HepG2 (cell line): ENCODE data around the gene NCBP2L. TPM values are rescaled to one million over a fixed set of nuclear protein-coding genes. Genes with fewer than 3 reads are reported as not detected.

Experiments
- DDIT3 ChIP-seq: sonication (generic); formaldehyde crosslinking; IDR thresholded peaks from 2 replicates; pipeline ENCODE4 v1.4.0; 2020; ENCODE audit warnings: mild to moderate bottlenecking, missing genetic modification reagents
- EHMT2 ChIP-seq: fragments of 200-600 bp; sonication (generic); IDR thresholded peaks from 2 replicates; pipeline ENCODE4 v1.7.0; 2017; ENCODE audit warnings: antibody characterized with exemption, low read depth, low read length, borderline replicate concordance
- MAFK ChIP-seq, 2 experiments: IDR thresholded peaks in 1 of 2; conservative IDR thresholded peaks in 1 of 2; 2 replicates each; pipeline ENCODE4 v1.6.1; 2011; ENCODE audit warnings: improper control_type of control experiment in 2 of 2, low read length in 2 of 2
- ONECUT2 ChIP-seq: sonication (generic); formaldehyde crosslinking; IDR thresholded peaks from 2 replicates; pipeline ENCODE4 v1.4.0; 2020; ENCODE audit warnings: missing genetic modification reagents
- PTBP1 ChIP-seq: fragments of 200-400 bp; formaldehyde crosslinking; IDR thresholded peaks from 2 replicates; pipeline ENCODE4 v1.6.1; 2018; ENCODE audit warnings: low read length, low read depth; ENCODE audit not compliant: poor library complexity, severe bottlenecking
- WIZ ChIP-seq: sonication (generic); formaldehyde crosslinking; IDR thresholded peaks from 2 replicates; pipeline ENCODE4 v1.5.1; 2020; ENCODE audit warnings: mild to moderate bottlenecking, missing genetic modification reagents
- ZFP90 ChIP-seq: sonication (generic); formaldehyde crosslinking; IDR thresholded peaks from 2 replicates; pipeline ENCODE4 v1.8.0; 2022; ENCODE audit warnings: missing genetic modification reagents, mild to moderate bottlenecking, inconsistent platforms, borderline replicate concordance
- ZNF605 ChIP-seq: sonication (generic); formaldehyde crosslinking; IDR thresholded peaks from 2 replicates; pipeline ENCODE4 v1.8.0; 2022; ENCODE audit warnings: mild to moderate bottlenecking, missing genetic modification reagents
- ZNF687 ChIP-seq: sonication (generic); formaldehyde crosslinking; IDR thresholded peaks from 2 replicates; pipeline ENCODE4 v1.5.1; 2020; ENCODE audit warnings: mild to moderate bottlenecking, missing genetic modification reagents, moderate library complexity
- ZSCAN30 ChIP-seq: sonication (generic); formaldehyde crosslinking; IDR thresholded peaks from 2 replicates; pipeline ENCODE4 v1.5.0; 2020; ENCODE audit warnings: mild to moderate bottlenecking, missing genetic modification reagents
- ZZZ3 ChIP-seq: sonication (generic); formaldehyde crosslinking; IDR thresholded peaks from 2 replicates; pipeline ENCODE4 v1.4.0; 2020; ENCODE audit warnings: missing genetic modification reagents, mild to moderate bottlenecking, borderline replicate concordance
- polyA plus RNA-seq, 8 experiments: library from polyadenylated mRNA; depleted of rRNA in 3 of 8; stranded (reverse) in 7 of 8; unstranded in 1 of 8; fragments of >200 nt; fragmentation: Illumina TruSeq in 4 of 8; extraction: Trizol in 4 of 8; gene quantifications; 2 replicates each; pipeline versions ENCODE4 v1.2.1 to v1.2.3, GENCODE V29; 2011 to 2016; ENCODE audit warnings: low read depth in 4 of 8, missing spikeins in 1 of 8, mixed read lengths in 1 of 8; ENCODE audit not compliant: insufficient read depth in 1 of 8
- total RNA-seq, 5 experiments: library from RNA; depleted of rRNA; stranded (reverse); fragments of >200 nt; fragmentation: Illumina TruSeq; extraction: Trizol; gene quantifications; 2 replicates each; pipeline ENCODE4 v1.2.3, GENCODE V29; 2016; ENCODE audit warnings: low read depth in 1 of 5
- TF ChIP-seq, protein P1 (sequence below): sonication (generic); formaldehyde crosslinking; IDR thresholded peaks from 2 replicates; pipeline ENCODE4 v1.4.0; 2020; ENCODE audit warnings: missing genetic modification reagents
- TF ChIP-seq, protein P2 (sequence below): sonication (generic); formaldehyde crosslinking; IDR thresholded peaks from 2 replicates; pipeline ENCODE4 v1.9.0; 2022; ENCODE audit warnings: low read depth, missing genetic modification reagents
- TF ChIP-seq, protein P3 (sequence below): sonication (generic); formaldehyde crosslinking; conservative IDR thresholded peaks from 2 replicates; pipeline ENCODE4 v1.8.1; 2023; ENCODE audit warnings: missing genetic modification reagents
- TF ChIP-seq, protein P4 (sequence below): sonication (generic); IDR thresholded peaks from 2 replicates; pipeline ENCODE4 v1.6.1; 2016; ENCODE audit warnings: low read depth, borderline replicate concordance

NCBP2L gene
- total and polyA plus RNA-seq, 2 of the 13 experiments (the other 11 are each of a cell fraction or from before 2014, with no cell fraction given) = not detected

- TF ChIP-seq, protein P1, sequence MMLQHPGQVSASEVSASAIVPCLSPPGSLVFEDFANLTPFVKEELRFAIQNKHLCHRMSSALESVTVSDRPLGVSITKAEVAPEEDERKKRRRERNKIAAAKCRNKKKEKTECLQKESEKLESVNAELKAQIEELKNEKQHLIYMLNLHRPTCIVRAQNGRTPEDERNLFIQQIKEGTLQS (CRISPR knock-in tag) = no peak
- TF ChIP-seq ONECUT2 (peak; percentile 51; the same call in 1 of the 2 replicates), MAFK (conservative IDR thresholded peaks at IDR 0.05 in 1 of 2, IDR thresholded peaks at IDR 0.05 in 1 of 2; ENCODE audit: low read length in 2 of 2) (no peak), ZSCAN30 (no peak), ZNF605 (CRISPR knock-in tag) (no peak), ZFP90 (CRISPR knock-in tag) (no peak), PTBP1 (no peak), DDIT3 (CRISPR knock-in tag) (no peak), WIZ (CRISPR knock-in tag) (no peak), ZNF687 (CRISPR knock-in tag) (no peak), ZZZ3 (CRISPR knock-in tag) (no peak), EHMT2 (peak; percentile 42; the same call in 1 of the 2 replicates)
- TF ChIP-seq, protein P2, sequence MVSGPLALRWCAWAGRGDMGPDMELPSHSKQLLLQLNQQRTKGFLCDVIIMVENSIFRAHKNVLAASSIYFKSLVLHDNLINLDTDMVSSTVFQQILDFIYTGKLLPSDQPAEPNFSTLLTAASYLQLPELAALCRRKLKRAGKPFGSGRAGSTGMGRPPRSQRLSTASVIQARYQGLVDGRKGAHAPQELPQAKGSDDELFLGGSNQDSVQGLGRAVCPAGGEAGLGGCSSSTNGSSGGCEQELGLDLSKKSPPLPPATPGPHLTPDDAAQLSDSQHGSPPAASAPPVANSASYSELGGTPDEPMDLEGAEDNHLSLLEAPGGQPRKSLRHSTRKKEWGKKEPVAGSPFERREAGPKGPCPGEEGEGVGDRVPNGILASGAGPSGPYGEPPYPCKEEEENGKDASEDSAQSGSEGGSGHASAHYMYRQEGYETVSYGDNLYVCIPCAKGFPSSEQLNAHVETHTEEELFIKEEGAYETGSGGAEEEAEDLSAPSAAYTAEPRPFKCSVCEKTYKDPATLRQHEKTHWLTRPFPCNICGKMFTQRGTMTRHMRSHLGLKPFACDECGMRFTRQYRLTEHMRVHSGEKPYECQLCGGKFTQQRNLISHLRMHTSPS = no peak
- TF ChIP-seq, protein P3, sequence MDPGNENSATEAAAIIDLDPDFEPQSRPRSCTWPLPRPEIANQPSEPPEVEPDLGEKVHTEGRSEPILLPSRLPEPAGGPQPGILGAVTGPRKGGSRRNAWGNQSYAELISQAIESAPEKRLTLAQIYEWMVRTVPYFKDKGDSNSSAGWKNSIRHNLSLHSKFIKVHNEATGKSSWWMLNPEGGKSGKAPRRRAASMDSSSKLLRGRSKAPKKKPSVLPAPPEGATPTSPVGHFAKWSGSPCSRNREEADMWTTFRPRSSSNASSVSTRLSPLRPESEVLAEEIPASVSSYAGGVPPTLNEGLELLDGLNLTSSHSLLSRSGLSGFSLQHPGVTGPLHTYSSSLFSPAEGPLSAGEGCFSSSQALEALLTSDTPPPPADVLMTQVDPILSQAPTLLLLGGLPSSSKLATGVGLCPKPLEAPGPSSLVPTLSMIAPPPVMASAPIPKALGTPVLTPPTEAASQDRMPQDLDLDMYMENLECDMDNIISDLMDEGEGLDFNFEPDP (CRISPR knock-in tag) = no peak
- TF ChIP-seq, protein P4, sequence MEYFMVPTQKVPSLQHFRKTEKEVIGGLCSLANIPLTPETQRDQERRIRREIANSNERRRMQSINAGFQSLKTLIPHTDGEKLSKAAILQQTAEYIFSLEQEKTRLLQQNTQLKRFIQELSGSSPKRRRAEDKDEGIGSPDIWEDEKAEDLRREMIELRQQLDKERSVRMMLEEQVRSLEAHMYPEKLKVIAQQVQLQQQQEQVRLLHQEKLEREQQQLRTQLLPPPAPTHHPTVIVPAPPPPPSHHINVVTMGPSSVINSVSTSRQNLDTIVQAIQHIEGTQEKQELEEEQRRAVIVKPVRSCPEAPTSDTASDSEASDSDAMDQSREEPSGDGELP = no peak
Measured at GRCh38 chrX:107736781-107737531, 40.6 kb upstream of the NCBP2L start (continued).
